Pancreas (tissue), 10 donors: ENCODE results near the gene DYRK1A. TPM values are rescaled to one million over a fixed set of nuclear protein-coding genes. Genes with fewer than 3 reads are reported as not detected.

Experiments
- ATAC-seq, 4 donors: fragments of 200-7000 bp; cut with Tn5 transposase; one replicate each; pipeline versions ENCODE4 v1.8.0 to v1.9.1; 2020; ENCODE audit warnings: mild to moderate bottlenecking in 4 of 4, moderate library complexity in 4 of 4
- DNase-seq, 6 donors: peaks; one replicate each; pipeline ENCODE4 v3.0.0-alpha.2; 2020
- FAIRE-seq: peaks from 2 replicates; lab custom pipeline; 2012; peaks lifted over from hg19 to GRCh38; lab: Jason Lieb, UNC
- H3K27ac ChIP-seq, 4 donors: fragments of 200-600 bp; sonication (generic); 1 replicate in 3 of 4; 2 replicates in 1 of 4; pipeline versions ENCODE4 v1.5.0 to v1.8.0; 2020
- H3K27me3 ChIP-seq, 4 donors: fragments of 200-600 bp; one replicate each; pipeline ENCODE4 v1.8.0; 2021
- H3K36me3 ChIP-seq, 3 donors: fragments of 200-600 bp; sonication (generic) in 1 of 3; one replicate each; pipeline versions ENCODE4 v1.5.0 to v1.8.0; 2020 to 2021
- H3K4me1 ChIP-seq, 3 donors: fragments of 200-600 bp; one replicate each; pipeline ENCODE4 v1.8.0; 2021
- H3K4me3 ChIP-seq, 4 donors: fragments of 200-600 bp; sonication (generic) in 2 of 4; one replicate each; pipeline versions ENCODE4 v1.5.0 to v1.8.0; 2020 to 2021
- H3K9me3 ChIP-seq, 4 donors: fragments of 200-600 bp; one replicate each; pipeline ENCODE4 v1.8.0; 2021
- WGBS, 2 donors: extraction: QIAGEN DNeasy Blood & Tissue Kit; methylation state at CpG; one replicate each; pipeline ENCODE4 v1.1.7; 2013; 5-methylcytosine and 5-hydroxymethylcytosine counted together
- intact Hi-C, 3 donors: fragments of 100-400 bp; cut with DNase I; formaldehyde crosslinking; loops; one replicate each; pipeline versions ENCODE4 v1.11.1 to v1.14.2; 2022
- polyA plus RNA-seq, 2 donors: library from polyadenylated mRNA; stranded (reverse); fragments of 200-250 nt; gene quantifications; one replicate each; pipeline ENCODE4 v1.2.3, GENCODE V29; 2013
- total RNA-seq, 6 donors: library from RNA; stranded (reverse); fragmentation: NEBNext Ultra II Directional in 4 of 6; extraction: Animal tissue kit (Norgen Biotek cat#: 25700) in 4 of 6; gene quantifications; one replicate each; pipeline versions ENCODE4 v1.2.1 to v1.2.4, GENCODE V29; 2021 to 2023
- TF ChIP-seq, protein P1 (sequence below), 4 donors: fragments of 200-600 bp; sonication (generic) in 3 of 4; IDR thresholded peaks; one replicate each; pipeline versions ENCODE4 v1.5.0 to v1.8.0; 2021; ENCODE audit warnings: antibody characterized with exemption in 4 of 4
- donor health status: healthy with polysubstance abuse.
- donor health status: DM: no; HTN: no; CAD: no; lungs with moderate emphysema.
- donor health status: DM: no; HTN: no; CAD: no.
- donor health status: control.
- donor health status: control.
- donor health status: Bipolar disorder and iron deficiency.
- donor health status: DM: yes; HTN: yes; CAD: no.
- donor health status: DM: no; HTN: no; CAD: no.
- donor health status: DM: no; HTN: no; CAD: no.
- donor health status: DM: yes; HTN: yes; CAD: no.

DYRK1A gene
- total and polyA plus RNA-seq, 8 donors: 10.4 to 37.9 (median 22.3) TPM

DNA sequence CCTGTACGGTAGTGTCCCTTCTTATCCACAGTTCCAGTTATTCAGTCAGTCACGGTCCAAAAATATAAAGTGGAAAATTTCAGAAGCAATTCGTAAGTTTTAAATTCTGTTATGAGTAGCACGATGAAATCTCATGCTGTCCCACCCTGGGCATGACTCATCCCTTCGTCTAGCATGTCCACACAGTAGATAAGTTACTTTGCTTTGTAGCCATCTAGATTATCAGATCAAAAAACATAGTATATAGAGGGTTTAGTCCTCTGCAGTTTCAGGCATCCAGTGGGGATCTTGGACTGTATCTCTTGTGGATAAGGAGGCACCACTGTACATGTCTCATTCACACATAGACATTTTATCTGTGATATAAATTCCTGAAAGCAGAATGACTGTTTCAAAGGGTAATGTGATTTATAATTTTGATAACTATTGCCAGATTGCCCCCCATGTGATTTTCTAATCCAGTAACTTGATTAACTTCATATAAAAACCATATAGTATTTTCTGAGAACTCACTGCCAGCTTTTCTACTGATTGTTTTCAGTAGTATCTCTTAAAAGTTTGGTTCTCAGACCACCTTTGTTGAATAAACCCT lies 143.3 kb downstream of the DYRK1A start:
- Histone ChIP-seq H3K4me3 (no peak overlapping the region), H3K27ac (no peak overlapping the region), H3K36me3 (peaks cover 9 to 73% (median 40%) of the 10 kb centered on the region in 3 donors), H3K9me3 (no peaks in the 10 kb centered on the region), H3K4me1 (peaks cover 0 to 12% (median 5%) of the 10 kb centered on the region in 3 donors), H3K27me3 (no peaks in the 10 kb centered on the region)
- FAIRE-seq (no peak), DNase-seq (no peak), ATAC-seq (no peak)
- 80 to 81% methylated on average over 5 of the region's 5 CpGs for WGBS, 2 donors
- TF ChIP-seq, protein P1, sequence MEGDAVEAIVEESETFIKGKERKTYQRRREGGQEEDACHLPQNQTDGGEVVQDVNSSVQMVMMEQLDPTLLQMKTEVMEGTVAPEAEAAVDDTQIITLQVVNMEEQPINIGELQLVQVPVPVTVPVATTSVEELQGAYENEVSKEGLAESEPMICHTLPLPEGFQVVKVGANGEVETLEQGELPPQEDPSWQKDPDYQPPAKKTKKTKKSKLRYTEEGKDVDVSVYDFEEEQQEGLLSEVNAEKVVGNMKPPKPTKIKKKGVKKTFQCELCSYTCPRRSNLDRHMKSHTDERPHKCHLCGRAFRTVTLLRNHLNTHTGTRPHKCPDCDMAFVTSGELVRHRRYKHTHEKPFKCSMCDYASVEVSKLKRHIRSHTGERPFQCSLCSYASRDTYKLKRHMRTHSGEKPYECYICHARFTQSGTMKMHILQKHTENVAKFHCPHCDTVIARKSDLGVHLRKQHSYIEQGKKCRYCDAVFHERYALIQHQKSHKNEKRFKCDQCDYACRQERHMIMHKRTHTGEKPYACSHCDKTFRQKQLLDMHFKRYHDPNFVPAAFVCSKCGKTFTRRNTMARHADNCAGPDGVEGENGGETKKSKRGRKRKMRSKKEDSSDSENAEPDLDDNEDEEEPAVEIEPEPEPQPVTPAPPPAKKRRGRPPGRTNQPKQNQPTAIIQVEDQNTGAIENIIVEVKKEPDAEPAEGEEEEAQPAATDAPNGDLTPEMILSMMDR (IDR thresholded peaks at IDR 0.05): no peak
- intact Hi-C loops: no loop called here

DNA sequence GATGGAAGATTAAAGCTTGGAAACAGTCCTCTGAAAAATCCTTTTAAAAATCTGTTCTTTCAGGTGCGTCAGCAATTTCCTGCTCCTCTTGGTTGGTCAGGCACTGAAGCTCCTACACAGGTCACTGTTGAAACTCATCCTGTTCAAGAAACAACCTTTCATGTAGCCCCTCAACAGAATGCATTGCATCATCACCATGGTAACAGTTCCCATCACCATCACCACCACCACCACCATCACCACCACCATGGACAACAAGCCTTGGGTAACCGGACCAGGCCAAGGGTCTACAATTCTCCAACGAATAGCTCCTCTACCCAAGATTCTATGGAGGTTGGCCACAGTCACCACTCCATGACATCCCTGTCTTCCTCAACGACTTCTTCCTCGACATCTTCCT lies 145.3 kb downstream of the DYRK1A start:
- WGBS, 2 donors: 97 to 99% methylated on average over 5 of the region's 5 CpGs
- no peaks in the 10 kb centered on the region for H3K27me3 ChIP-seq
- no peak overlapping the region for H3K4me3 ChIP-seq
- H3K27ac ChIP-seq: no peak overlapping the region
- intact Hi-C loops: no loop called here
- peaks cover 9 to 55% (median 30%) of the 10 kb centered on the region in 3 donors for H3K36me3 ChIP-seq
- no peak for ATAC-seq
- no peak for DNase-seq
- TF ChIP-seq, protein P1 (IDR thresholded peaks at IDR 0.05): no peak
- H3K9me3 ChIP-seq: no peaks in the 10 kb centered on the region
- peaks cover 0 to 12% (median 5%) of the 10 kb centered on the region in 3 donors for H3K4me1 ChIP-seq
- FAIRE-seq: no peak

DNA sequence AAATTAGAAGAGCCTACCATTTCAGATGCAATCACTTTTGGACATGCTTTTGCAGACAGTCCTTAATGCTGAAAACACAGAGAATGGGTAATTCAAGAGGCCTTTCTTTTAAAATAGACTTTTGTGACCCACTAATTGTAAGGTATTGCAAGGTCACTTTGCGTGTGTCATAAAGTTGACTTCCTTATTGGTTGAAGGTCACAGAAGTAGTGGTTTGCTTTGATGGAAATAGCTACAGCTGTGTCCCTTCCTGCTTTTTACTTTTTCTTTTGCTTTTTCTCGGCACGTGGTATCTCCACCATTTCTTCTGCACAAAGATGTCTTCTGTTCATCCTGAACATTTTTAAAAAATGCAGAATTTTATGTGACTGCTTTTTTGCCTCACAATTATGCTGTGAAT lies 146.8 kb downstream of the DYRK1A start:
- FAIRE-seq (no peak), DNase-seq (no peak), ATAC-seq (peak in 3 of 4 donors; percentile 21 to 32 (median 22))
- WGBS, 2 donors: 80 to 86% methylated on average over 3 of the region's 3 CpGs
- H3K27ac ChIP-seq: no peak overlapping the region
- H3K4me1 ChIP-seq: peaks cover 0 to 12% (median 5%) of the 10 kb centered on the region in 3 donors
- TF ChIP-seq, protein P1 (IDR thresholded peaks at IDR 0.05): no peak
- peaks cover 9 to 41% (median 22%) of the 10 kb centered on the region in 3 donors for H3K36me3 ChIP-seq
- H3K4me3 ChIP-seq: no peak overlapping the region
- no peaks in the 10 kb centered on the region for H3K9me3 ChIP-seq
- intact Hi-C loops: no loop called here
- no peaks in the 10 kb centered on the region for H3K27me3 ChIP-seq

DNA sequence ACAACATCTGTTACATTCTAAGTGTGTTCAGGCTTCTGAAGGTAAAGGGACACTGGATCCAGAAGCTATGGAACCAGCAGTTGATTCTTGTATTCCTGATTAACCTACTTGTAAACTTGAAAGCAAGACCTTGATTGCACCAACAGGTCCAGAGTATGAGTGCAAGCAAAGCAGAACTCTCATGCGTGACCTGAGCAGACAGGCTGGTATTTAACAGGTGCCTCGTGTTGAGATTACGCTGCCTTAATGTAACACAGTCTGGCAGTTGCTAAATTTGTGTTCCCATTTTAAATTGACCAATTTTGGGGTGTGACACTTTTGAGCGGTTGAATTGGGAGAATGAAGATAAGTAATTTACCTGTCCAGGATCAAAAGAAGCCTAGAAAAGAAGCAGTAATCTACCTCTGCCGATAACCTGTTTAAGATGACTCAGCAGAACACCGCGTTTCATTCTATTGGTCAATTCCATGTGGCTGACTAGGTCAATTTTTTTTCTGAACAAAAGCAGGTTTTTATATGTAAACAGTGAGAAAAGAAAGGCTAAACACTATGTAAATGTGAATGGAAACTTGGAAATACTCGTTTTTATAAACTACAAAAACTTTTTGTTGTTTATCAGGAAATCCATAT lies 147.6 kb downstream of the DYRK1A start:
- intact Hi-C loops: no loop called here
- H3K27ac ChIP-seq: no peak overlapping the region
- FAIRE-seq (no peak), ATAC-seq (peak; percentile 58 to 80 (median 72)), DNase-seq (no peak)
- H3K4me3 ChIP-seq: no peak overlapping the region
- 42 to 49% methylated on average over 8 of the region's 8 CpGs for WGBS, 2 donors
- TF ChIP-seq, protein P1 (IDR thresholded peaks at IDR 0.05): no peak
- peaks cover 9 to 34% (median 16%) of the 10 kb centered on the region in 3 donors for H3K36me3 ChIP-seq
- H3K9me3 ChIP-seq: no peaks in the 10 kb centered on the region
- peaks cover 0 to 12% (median 5%) of the 10 kb centered on the region in 3 donors for H3K4me1 ChIP-seq
- no peaks in the 10 kb centered on the region for H3K27me3 ChIP-seq

DNA sequence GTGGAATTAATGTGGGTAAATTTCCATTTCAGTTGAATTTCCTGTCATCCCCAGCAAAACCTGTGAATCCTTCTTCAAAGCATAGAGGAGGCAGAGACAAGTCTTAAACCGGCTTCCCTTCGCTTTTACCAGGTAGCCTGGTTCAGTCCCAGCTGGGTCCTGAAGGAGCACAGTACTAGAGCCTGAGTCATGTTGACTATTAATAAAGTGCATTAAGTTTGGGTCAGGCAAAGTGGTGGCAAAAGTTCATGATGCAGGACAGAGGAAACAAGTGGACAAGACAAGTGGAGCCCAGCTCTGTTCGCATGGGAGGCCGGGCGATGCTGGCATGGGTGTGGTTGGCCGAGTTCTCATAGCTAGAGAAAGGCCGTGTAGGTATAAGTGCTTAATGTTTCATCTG lies 150.4 kb downstream of the DYRK1A start:
- H3K27me3 ChIP-seq: no peaks in the 10 kb centered on the region
- H3K9me3 ChIP-seq: no peaks in the 10 kb centered on the region
- peaks cover 0 to 12% (median 5%) of the 10 kb centered on the region in 3 donors for H3K4me1 ChIP-seq
- FAIRE-seq (no peak), DNase-seq (no peak), ATAC-seq (no peak)
- H3K36me3 ChIP-seq: peaks cover 2 to 15% (median 9%) of the 10 kb centered on the region in 3 donors
- no peak overlapping the region for H3K27ac ChIP-seq
- no peak overlapping the region for H3K4me3 ChIP-seq
- TF ChIP-seq, protein P1 (IDR thresholded peaks at IDR 0.05): no peak
- intact Hi-C loops: no loop called here
- 98% methylated on average over 7 of the region's 7 CpGs for WGBS, 2 donors
